ENCODE data around the gene SH3GL1. TPM values are rescaled to one million over a fixed set of nuclear protein-coding genes. Genes with fewer than 3 reads are reported as not detected.

SH3GL1 gene
- polyA plus RNA-seq, 3 donors: 14.0 to 33.9 (median 15.0) TPM

- DNase-seq: no peak
- no peaks in the 10 kb centered on the region for H3K9me3 ChIP-seq (replicated peaks in 1 of 2; ENCODE audit: control insufficient read depth in 1 of 2, insufficient read depth in 1 of 2, low read length in 2 of 2)
- Mint-ChIP-seq H3K36me3 (peaks cover 24 to 44% of the 10 kb centered on the region in 2 donors), H3K4me1 (peaks cover 72% of the 10 kb centered on the region), H3K9me3 (no peaks in the 10 kb centered on the region), H3K4me3 (peak overlapping the region in 1 of 2 donors; percentile 9), H3K27ac (peak overlapping the region in 2 of 7 donors; percentile 30 to 75), H3K27me3 (ENCODE audit: low read depth in 3 of 3) (no peaks in the 10 kb centered on the region)
- no peak overlapping the region for H3K4me3 ChIP-seq (replicated peaks in 1 of 3; ENCODE audit: low read depth in 2 of 3, low read length in 3 of 3)
- peaks cover 100% of the 10 kb centered on the region for H4K20me1 ChIP-seq (ENCODE audit: insufficient read depth, low read length)
- peaks cover 3 to 10% of the 10 kb centered on the region in 2 donors for H3K36me3 ChIP-seq (replicated peaks in 1 of 2; ENCODE audit: control insufficient read depth in 1 of 2, insufficient read depth in 2 of 2, low read length in 2 of 2)
- no peaks in the 10 kb centered on the region for H3K27me3 ChIP-seq (ENCODE audit: control insufficient read depth in 2 of 2, insufficient read depth in 2 of 2, low read length in 2 of 2)
- no peak for TF ChIP-seq CTCF (IDR thresholded peaks at IDR 0.05)
- H2AFZ ChIP-seq (ENCODE audit: insufficient read depth, low read depth, low read length, poor library complexity, severe bottlenecking): no peak overlapping the region
- 96% methylated on average over 30 of the region's 31 CpGs for WGBS (ENCODE audit: insufficient coverage)
- H3K4me1 ChIP-seq (ENCODE audit: control insufficient read depth in 1 of 2, insufficient read depth in 2 of 2, low read length in 2 of 2): peaks cover 70 to 75% of the 10 kb centered on the region in 2 donors
- H3K79me2 ChIP-seq (ENCODE audit: insufficient read depth, low read length): peaks cover 92% of the 10 kb centered on the region
- intact Hi-C loops (cut with micrococcal nuclease): no loop called here
- no peak overlapping the region for H3K4me2 ChIP-seq (replicated peaks; ENCODE audit: extremely low read depth, low read length, poor library complexity, severe bottlenecking)
- H3K9ac ChIP-seq (ENCODE audit: insufficient read depth, low read length, poor library complexity, severe bottlenecking): peak overlapping the region; percentile 70
- no peak overlapping the region for H3K27ac ChIP-seq (ENCODE audit: low read depth in 1 of 2, low read length in 2 of 2)
These were observed 28.8 kb downstream of the SH3GL1 start for GRCh38 chr19:4371247-4372164.

GRCh38 chr19:4370418-4371041 is 29.8 kb downstream of the SH3GL1 start:
- Histone ChIP-seq H3K4me2 (replicated peaks; ENCODE audit: extremely low read depth, low read length, poor library complexity, severe bottlenecking) (peak overlapping the region; percentile 88), H3K4me3 (replicated peaks in 1 of 3; ENCODE audit: low read depth in 2 of 3, low read length in 3 of 3) (peak overlapping the region in 1 of 3 experiments; percentile 75), H2AFZ (ENCODE audit: insufficient read depth, low read depth, low read length, poor library complexity, severe bottlenecking) (no peak overlapping the region), H3K9me3 (replicated peaks in 1 of 2; ENCODE audit: control insufficient read depth in 1 of 2, insufficient read depth in 1 of 2, low read length in 2 of 2) (no peaks in the 10 kb centered on the region), H3K27me3 (ENCODE audit: control insufficient read depth in 2 of 2, insufficient read depth in 2 of 2, low read length in 2 of 2) (no peaks in the 10 kb centered on the region), H4K20me1 (ENCODE audit: insufficient read depth, low read length) (peaks cover 100% of the 10 kb centered on the region), H3K79me2 (ENCODE audit: insufficient read depth, low read length) (peaks cover 82% of the 10 kb centered on the region), H3K36me3 (replicated peaks in 1 of 2; ENCODE audit: control insufficient read depth in 1 of 2, insufficient read depth in 2 of 2, low read length in 2 of 2) (peaks cover 12 to 20% of the 10 kb centered on the region in 2 donors), H3K4me1 (ENCODE audit: control insufficient read depth in 1 of 2, insufficient read depth in 2 of 2, low read length in 2 of 2) (peaks cover 60 to 65% of the 10 kb centered on the region in 2 donors), H3K27ac (ENCODE audit: low read depth in 1 of 2, low read length in 2 of 2) (peak overlapping the region; percentile 58 to 82), H3K9ac (ENCODE audit: insufficient read depth, low read length, poor library complexity, severe bottlenecking) (peak overlapping the region; percentile 70)
- H3K27me3 Mint-ChIP-seq (ENCODE audit: low read depth in 3 of 3): no peaks in the 10 kb centered on the region
- H3K4me1 Mint-ChIP-seq: peaks cover 62% of the 10 kb centered on the region
- H3K27ac Mint-ChIP-seq: peak overlapping the region in 4 of 7 donors; percentile 30 to 67 (median 58)
- WGBS (ENCODE audit: insufficient coverage): 88% methylated on average over 14 of the region's 15 CpGs
- intact Hi-C loops (cut with micrococcal nuclease): no loop called here
- H3K9me3 Mint-ChIP-seq: no peaks in the 10 kb centered on the region
- no peak for TF ChIP-seq CTCF (IDR thresholded peaks at IDR 0.05)
- peaks cover 32 to 49% of the 10 kb centered on the region in 2 donors for H3K36me3 Mint-ChIP-seq
- no peak overlapping the region for H3K4me3 Mint-ChIP-seq
- no peak for DNase-seq
